ENCODE measurements around the gene L3MBTL2.

GRCh38 chr22:41238570-41239442, 33.7 kb downstream of the L3MBTL2 start:
- TF ChIP-seq, protein P1, sequence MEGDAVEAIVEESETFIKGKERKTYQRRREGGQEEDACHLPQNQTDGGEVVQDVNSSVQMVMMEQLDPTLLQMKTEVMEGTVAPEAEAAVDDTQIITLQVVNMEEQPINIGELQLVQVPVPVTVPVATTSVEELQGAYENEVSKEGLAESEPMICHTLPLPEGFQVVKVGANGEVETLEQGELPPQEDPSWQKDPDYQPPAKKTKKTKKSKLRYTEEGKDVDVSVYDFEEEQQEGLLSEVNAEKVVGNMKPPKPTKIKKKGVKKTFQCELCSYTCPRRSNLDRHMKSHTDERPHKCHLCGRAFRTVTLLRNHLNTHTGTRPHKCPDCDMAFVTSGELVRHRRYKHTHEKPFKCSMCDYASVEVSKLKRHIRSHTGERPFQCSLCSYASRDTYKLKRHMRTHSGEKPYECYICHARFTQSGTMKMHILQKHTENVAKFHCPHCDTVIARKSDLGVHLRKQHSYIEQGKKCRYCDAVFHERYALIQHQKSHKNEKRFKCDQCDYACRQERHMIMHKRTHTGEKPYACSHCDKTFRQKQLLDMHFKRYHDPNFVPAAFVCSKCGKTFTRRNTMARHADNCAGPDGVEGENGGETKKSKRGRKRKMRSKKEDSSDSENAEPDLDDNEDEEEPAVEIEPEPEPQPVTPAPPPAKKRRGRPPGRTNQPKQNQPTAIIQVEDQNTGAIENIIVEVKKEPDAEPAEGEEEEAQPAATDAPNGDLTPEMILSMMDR (IDR thresholded peaks at IDR 0.05), result no peak
- TF ChIP-seq POLR2A (IDR thresholded peaks at IDR 0.05), result no peak

Measured in testis (tissue), 2 donors.